Neural cell (in vitro differentiated cells): ENCODE data around the gene CCDC27. TPM values are rescaled to one million over a fixed set of nuclear protein-coding genes. Genes with fewer than 3 reads are reported as not detected.

Experiments used
- H2AFZ ChIP-seq: fragments of 200-600, 300-800 bp; sonication (generic), shearing (Covaris generic); 2 replicates; pipeline ENCODE4 v1.6.0; 2014; ENCODE audit warnings: low read depth, mild to moderate bottlenecking, antibody characterized with exemption, low read length, moderate library complexity
- H3F3A ChIP-seq: fragments of 200-600 bp; shearing (Covaris generic); 2 replicates; pipeline ENCODE4 v1.6.1; 2016; ENCODE audit warnings: mild to moderate bottlenecking, moderate library complexity, mixed read lengths, antibody characterized with exemption, low read length; ENCODE audit not compliant: insufficient read depth, poor library complexity, severe bottlenecking
- H3K27ac ChIP-seq: fragments of 200-600, 300-800 bp; sonication (generic), shearing (Covaris generic); 2 replicates; pipeline ENCODE4 v1.5.1; 2014; ENCODE audit warnings: mild to moderate bottlenecking, low read length, moderate library complexity
- H3K27me3 ChIP-seq: fragments of 300-800, 200-600 bp; sonication (generic), shearing (Covaris generic); 2 replicates; pipeline ENCODE4 v1.6.0; 2014; ENCODE audit warnings: mild to moderate bottlenecking, low read depth, low read length, moderate library complexity; ENCODE audit not compliant: insufficient read depth
- H3K36me3 ChIP-seq: fragments of 300-800, 200-600 bp; sonication (generic), shearing (Covaris generic); 2 replicates; pipeline ENCODE4 v1.5.1; 2014; ENCODE audit warnings: mild to moderate bottlenecking, antibody characterized with exemption, low read length, moderate library complexity; ENCODE audit not compliant: insufficient read depth
- H3K4me2 ChIP-seq: fragments of 300-800, 200-600 bp; sonication (generic), shearing (Covaris generic); 2 replicates; pipeline ENCODE4 v1.6.0; 2014; ENCODE audit warnings: mild to moderate bottlenecking, low read length
- H3K4me3 ChIP-seq: fragments of 300-800, 200-600 bp; sonication (generic), shearing (Covaris generic); 2 replicates; pipeline ENCODE4 v1.5.1; 2014; ENCODE audit warnings: mild to moderate bottlenecking, low read length, moderate library complexity
- H3K79me2 ChIP-seq: fragments of 200-600 bp; shearing (Covaris generic); replicated peaks from 2 replicates; pipeline ENCODE4 v1.6.0; 2014; ENCODE audit warnings: mild to moderate bottlenecking, low read length, moderate library complexity; ENCODE audit not compliant: insufficient read depth
- H3K9ac ChIP-seq: fragments of 300-800, 200-600 bp; sonication (generic), shearing (Covaris generic); 2 replicates; pipeline ENCODE4 v1.6.1; 2016; ENCODE audit warnings: mild to moderate bottlenecking, low read length, mixed read lengths
- H3K9me2 ChIP-seq: fragments of 200-600 bp; shearing (Covaris generic); 2 replicates; pipeline ENCODE4 v1.6.1; 2016; ENCODE audit warnings: mild to moderate bottlenecking, low read length, mixed read lengths; ENCODE audit not compliant: insufficient read depth
- H3K9me3 ChIP-seq: fragments of 200-600, 300-800 bp; sonication (generic), shearing (Covaris generic); 2 replicates; pipeline ENCODE4 v1.6.1; 2016; ENCODE audit warnings: mild to moderate bottlenecking, mixed run types, low read length, moderate library complexity, mixed read lengths
- H4K20me1 ChIP-seq: fragments of 200-600 bp; shearing (Covaris generic); 2 replicates; pipeline ENCODE4 v1.6.1; 2016; ENCODE audit warnings: mild to moderate bottlenecking, mixed run types; ENCODE audit not compliant: insufficient read depth
- CTCF ChIP-seq: fragments of 450-650 bp; IDR thresholded peaks from 2 replicates; pipeline ENCODE4 v1.5.1; 2014; ENCODE audit warnings: antibody characterized with exemption, mild to moderate bottlenecking, moderate library complexity; ENCODE audit not compliant: poor library complexity, severe bottlenecking
- EP300 ChIP-seq: fragments of 450-650 bp; conservative IDR thresholded peaks from 2 replicates; pipeline ENCODE4 v1.6.1; 2014; ENCODE audit warnings: antibody characterized with exemption, mild to moderate bottlenecking, moderate library complexity; ENCODE audit not compliant: poor library complexity, severe bottlenecking
- EZH2 ChIP-seq: fragments of 200-600, 300-800 bp; shearing (Covaris generic), sonication (generic); IDR thresholded peaks from 2 replicates; pipeline ENCODE4 v1.6.1; 2014; ENCODE audit warnings: antibody characterized with exemption, low read length, borderline replicate concordance, mild to moderate bottlenecking; ENCODE audit not compliant: insufficient read depth, poor library complexity, severe bottlenecking
- MXI1 ChIP-seq: fragments of 450-650 bp; conservative IDR thresholded peaks from 2 replicates; pipeline ENCODE4 v1.6.1; 2014; ENCODE audit warnings: antibody characterized with exemption, mild to moderate bottlenecking; ENCODE audit not compliant: poor library complexity, severe bottlenecking
- POLR2AphosphoS5 ChIP-seq: IDR thresholded peaks from 2 replicates; pipeline ENCODE4 v1.6.1; 2012
- RAD21 ChIP-seq: fragments of 450-650 bp; conservative IDR thresholded peaks from 2 replicates; pipeline ENCODE4 v1.6.1; 2014; ENCODE audit warnings: antibody characterized with exemption, mild to moderate bottlenecking, moderate library complexity
- REST ChIP-seq: IDR thresholded peaks from 2 replicates; pipeline ENCODE4 v1.6.1; 2012; ENCODE audit warnings: borderline replicate concordance
- SMC3 ChIP-seq: fragments of 450-650 bp; conservative IDR thresholded peaks from 2 replicates; pipeline ENCODE4 v1.6.1; 2014; ENCODE audit warnings: antibody characterized with exemption, mild to moderate bottlenecking, moderate library complexity; ENCODE audit not compliant: poor library complexity
- TAF1 ChIP-seq: IDR thresholded peaks from 2 replicates; pipeline ENCODE4 v1.6.1; 2012; ENCODE audit warnings: low read depth
- polyA plus RNA-seq: library from polyadenylated mRNA; depleted of rRNA; stranded (reverse); fragments of >200 nt; gene quantifications from 2 replicates; pipeline ENCODE4 v1.2.3, GENCODE V29; 2014

The CCDC27 gene
- polyA plus RNA-seq, 1 donor from 2014 or later: not detected

GRCh38 chr1:3780901-3781300 lies 28.7 kb downstream of the CCDC27 start:
- H3K4me3 ChIP-seq: no peak overlapping the region
- no peak overlapping the region for H2AFZ ChIP-seq
- H3K27me3 ChIP-seq: no peaks in the 10 kb centered on the region
- no peaks in the 10 kb centered on the region for H3F3A ChIP-seq
- no peaks in the 10 kb centered on the region for H4K20me1 ChIP-seq
- H3K36me3 ChIP-seq: no peaks in the 10 kb centered on the region
- H3K79me2 ChIP-seq: no peaks in the 10 kb centered on the region
- no peaks in the 10 kb centered on the region for H3K9me2 ChIP-seq
- TF ChIP-seq SMC3: no peak
- TF ChIP-seq EZH2: no peak
- no peaks in the 10 kb centered on the region for H3K9me3 ChIP-seq
- no peak overlapping the region for H3K4me2 ChIP-seq
- no peak overlapping the region for H3K9ac ChIP-seq
- H3K27ac ChIP-seq: no peak overlapping the region

GRCh38 chr1:3783651-3784474 lies 31.6 kb downstream of the CCDC27 start:
- no peak for TF ChIP-seq POLR2AphosphoS5
- TF ChIP-seq REST: no peak
- no peak for TF ChIP-seq MXI1
- no peak for TF ChIP-seq RAD21
- TF ChIP-seq SMC3: no peak
- no peak for TF ChIP-seq TAF1
- TF ChIP-seq EP300: no peak
- TF ChIP-seq EZH2: no peak
- no peak for TF ChIP-seq CTCF
- Histone ChIP-seq H3K9ac (no peak overlapping the region), H2AFZ (no peak overlapping the region), H4K20me1 (no peaks in the 10 kb centered on the region), H3K27ac (no peak overlapping the region), H3F3A (no peaks in the 10 kb centered on the region), H3K4me2 (no peak overlapping the region), H3K79me2 (no peaks in the 10 kb centered on the region), H3K27me3 (no peaks in the 10 kb centered on the region), H3K9me2 (no peaks in the 10 kb centered on the region), H3K4me3 (no peak overlapping the region), H3K9me3 (no peaks in the 10 kb centered on the region), H3K36me3 (no peaks in the 10 kb centered on the region)
